ENCODE measurements around the gene COL7A1.

DNA sequence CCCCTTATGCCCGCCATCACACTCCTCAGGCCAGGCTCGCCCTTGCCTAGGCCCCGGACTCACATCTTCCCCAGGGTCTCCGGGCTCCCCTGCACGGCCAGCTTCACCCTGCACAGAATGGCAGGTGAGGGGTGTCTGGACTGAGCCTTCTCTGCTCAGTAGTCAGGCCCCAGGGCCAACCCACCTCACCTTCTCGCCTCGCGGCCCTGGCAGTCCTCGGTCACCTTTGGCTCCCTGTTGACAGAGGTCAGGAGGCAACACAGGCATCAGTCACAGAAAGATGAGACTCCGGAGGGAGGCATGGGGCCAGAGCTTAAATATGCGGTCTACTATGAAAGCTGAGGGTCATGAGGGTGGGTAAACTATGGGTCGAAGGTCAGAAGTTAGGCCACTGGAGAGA is 23.2 kb downstream of the COL7A1 start:
- TF ChIP-seq POLR2AphosphoS5 (IDR thresholded peaks at IDR 0.05; ENCODE audit: low read depth, low read length): no peak
- TF ChIP-seq, protein P1, sequence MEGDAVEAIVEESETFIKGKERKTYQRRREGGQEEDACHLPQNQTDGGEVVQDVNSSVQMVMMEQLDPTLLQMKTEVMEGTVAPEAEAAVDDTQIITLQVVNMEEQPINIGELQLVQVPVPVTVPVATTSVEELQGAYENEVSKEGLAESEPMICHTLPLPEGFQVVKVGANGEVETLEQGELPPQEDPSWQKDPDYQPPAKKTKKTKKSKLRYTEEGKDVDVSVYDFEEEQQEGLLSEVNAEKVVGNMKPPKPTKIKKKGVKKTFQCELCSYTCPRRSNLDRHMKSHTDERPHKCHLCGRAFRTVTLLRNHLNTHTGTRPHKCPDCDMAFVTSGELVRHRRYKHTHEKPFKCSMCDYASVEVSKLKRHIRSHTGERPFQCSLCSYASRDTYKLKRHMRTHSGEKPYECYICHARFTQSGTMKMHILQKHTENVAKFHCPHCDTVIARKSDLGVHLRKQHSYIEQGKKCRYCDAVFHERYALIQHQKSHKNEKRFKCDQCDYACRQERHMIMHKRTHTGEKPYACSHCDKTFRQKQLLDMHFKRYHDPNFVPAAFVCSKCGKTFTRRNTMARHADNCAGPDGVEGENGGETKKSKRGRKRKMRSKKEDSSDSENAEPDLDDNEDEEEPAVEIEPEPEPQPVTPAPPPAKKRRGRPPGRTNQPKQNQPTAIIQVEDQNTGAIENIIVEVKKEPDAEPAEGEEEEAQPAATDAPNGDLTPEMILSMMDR (IDR thresholded peaks at IDR 0.05): no peak
- TF ChIP-seq REST (IDR thresholded peaks at IDR 0.05; ENCODE audit: insufficient read depth in 1 of 2, low read depth in 2 of 2, low read length in 1 of 2): no peak
- no peak for TF ChIP-seq SIN3A (IDR thresholded peaks at IDR 0.05; ENCODE audit: borderline replicate concordance, insufficient read depth, low read depth, low read length)
